CD4-positive, alpha-beta T cell treated with Interleukin-10 for 1 hour (primary cell): Measurements from ENCODE around the gene SLC8A1.

Source experiments
- DNase-seq: peaks from one replicate; pipeline ENCODE4 v3.0.0-alpha.2; 2020

Gene SLC8A1

DNA sequence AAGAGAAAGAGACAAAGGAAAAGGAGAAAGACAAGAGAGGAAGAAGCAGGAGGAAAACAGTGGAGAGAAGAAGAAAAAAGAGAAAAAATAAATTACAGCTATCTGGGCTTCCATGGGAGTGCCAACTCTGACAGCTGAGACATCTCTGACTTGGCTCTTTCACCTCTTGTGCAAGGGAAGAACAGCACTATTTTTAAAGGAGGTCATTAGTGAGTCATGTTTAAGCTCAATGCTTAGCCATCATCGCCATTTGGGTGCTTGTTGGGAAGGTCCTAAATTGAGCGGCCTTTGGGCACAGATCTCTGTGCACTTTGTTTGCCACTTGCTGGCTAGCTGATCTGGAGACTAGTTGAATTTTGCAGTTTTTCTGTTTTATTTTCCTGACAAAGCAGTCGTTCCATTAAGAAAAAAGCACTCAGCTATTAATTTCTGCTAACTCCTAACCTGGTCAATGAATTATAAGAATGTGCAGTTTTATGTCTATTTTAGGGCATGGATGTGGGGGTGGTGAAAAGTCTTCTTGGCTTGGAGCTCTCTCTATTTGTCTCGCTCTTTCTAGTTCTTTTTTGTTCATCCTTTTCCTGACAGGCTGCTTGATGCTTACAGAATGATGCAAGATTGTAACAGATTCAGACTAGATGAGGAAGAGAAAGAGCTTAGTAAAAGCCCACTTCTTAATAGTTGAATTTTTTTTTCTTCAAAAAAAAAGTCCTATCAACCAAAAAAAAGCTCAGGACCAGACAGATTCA is 231.5 kb downstream of the SLC8A1 start:
- DNase-seq = no peak

DNA sequence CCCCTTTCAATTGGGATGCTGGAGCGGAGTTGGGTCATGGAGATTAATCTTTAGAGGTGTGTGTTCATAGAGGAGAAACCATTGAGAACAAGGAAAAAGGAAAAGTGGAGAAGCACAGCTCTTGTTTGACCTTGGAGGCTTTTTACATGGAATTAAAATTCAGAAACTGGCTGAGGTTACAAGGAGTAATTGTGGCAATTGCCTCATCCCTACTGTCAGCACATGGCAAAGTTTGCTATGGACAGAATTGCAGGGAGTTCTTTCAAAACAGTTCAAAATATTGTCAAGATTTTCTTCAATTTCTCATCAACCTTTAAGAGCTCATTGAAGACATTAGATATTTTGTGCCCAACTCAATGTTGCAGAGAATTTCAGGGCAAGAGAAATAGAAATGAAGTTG is 232.7 kb downstream of the SLC8A1 start:
- no peak for DNase-seq

DNA sequence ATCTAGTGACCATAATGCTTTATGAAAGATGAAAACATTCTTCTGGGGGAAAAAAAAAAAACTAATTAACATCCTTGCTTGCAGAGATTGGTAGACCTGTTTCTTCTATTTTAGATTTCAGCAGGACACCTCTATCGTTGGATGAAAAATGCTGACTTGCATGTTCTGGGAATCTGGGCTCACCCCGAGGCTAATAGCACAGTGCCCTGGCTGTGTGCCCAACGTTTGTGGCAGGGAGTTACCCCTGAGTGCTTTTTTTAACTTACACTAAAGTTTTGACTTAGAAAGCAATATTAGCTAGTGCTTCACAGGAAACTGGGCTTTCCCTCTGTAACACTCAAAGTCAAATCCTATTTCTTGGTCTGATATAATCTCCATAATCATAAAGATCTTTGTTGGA is 233.2 kb downstream of the SLC8A1 start:
- DNase-seq = no peak

DNA sequence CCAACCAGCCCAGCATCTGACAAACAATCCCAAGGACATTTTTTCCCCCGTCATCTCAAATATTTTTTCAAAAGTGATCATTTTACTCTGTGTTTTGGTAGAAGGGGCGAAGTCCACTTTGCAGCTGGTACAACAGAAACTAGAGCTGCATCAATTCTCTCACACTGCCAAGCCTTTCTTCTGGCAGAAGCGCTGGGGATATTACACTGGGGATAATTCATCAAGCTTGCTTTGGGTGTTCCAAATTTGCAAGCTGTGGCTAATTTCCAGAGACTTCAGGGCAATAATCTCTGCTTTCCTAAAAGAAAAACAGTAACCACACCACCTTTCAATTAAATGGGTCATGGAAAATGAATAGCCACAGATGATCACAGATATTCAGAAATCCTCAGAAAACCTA is 238.3 kb downstream of the SLC8A1 start:
- no peak for DNase-seq

DNA sequence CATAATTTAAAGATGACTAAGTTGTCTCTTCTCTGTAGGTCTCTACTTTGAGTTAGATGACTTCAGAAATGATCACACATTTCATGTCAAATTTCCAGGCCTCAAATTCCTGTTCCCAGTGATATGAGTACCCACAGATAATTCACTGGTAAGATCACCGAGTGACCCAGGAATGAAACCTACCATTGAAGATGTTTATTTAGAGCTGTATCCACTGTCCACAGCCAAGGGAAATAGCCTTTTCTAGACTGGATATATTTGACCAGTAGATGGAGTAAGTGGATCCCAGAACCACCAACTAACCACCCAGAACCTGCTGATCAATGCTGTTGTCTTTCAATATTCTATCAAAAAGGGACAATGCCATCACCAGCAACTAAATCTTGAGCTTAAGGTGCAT is 238.8 kb downstream of the SLC8A1 start:
- DNase-seq = no peak

DNA sequence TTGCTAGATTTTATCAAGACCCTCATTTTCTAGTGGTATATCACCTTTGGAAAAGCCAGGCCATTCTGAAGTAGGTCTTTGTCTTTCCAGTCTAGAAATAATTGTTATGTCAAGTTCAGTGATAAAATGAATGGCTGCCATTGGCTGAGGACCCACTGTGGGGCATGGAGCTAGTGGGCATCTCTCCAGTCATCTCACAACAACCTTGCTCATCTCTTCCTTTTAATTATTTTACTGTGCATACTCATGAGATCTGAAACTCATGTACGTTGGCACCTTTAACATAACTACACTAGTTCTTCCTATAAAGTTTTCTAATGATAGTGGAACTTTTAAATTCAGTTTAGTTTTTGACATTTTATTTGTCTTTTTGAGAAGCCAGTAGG is 240.9 kb downstream of the SLC8A1 start:
- no peak for DNase-seq

DNA sequence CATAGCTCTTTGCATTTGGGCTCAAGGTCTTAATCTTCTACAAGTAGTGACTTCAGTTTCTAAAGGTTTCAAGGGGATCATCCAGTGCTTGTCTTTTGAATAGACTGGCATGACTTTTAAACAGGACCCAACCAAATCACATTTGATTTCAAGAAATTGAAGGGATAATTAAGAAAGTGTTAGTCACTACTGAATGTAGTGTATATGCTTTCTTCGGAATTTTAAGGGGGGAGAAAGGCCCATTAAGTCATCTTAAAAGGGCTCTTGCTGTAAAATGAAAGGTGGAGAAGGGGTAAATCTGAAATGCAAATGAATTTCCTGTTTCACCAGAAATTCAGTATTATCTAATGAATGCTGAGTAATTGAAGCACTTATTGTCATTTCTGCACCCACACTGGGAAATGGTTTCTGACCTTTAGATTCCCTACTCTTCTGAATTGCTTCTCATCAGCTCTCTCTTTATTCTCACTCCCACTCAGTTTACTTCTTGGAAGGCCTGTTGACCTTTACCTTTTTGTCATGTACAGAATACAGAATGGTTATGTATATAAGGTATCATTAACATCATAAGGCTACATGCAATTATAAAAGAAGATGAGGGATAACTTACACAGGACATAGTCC is 241.4 kb downstream of the SLC8A1 start:
- DNase-seq = no peak

DNA sequence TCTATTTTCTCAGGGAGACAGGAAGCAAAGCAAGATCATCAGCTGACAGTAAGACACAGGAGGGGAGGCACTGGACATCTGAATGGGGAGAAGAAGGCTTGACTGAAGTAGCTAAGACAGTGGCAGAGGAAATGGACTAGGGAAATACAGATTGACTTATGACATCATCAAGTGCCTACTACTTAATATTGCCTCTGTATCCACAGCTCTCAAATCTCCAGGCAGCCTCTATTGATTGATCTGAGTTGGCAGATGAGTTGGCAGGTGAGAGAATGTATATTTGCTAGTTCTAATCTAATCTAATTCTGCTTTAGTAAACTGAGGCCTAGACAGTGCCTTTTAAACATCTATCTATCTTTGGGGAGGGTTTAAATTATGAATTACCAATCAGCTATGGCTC is 242.1 kb downstream of the SLC8A1 start:
- no peak for DNase-seq

DNA sequence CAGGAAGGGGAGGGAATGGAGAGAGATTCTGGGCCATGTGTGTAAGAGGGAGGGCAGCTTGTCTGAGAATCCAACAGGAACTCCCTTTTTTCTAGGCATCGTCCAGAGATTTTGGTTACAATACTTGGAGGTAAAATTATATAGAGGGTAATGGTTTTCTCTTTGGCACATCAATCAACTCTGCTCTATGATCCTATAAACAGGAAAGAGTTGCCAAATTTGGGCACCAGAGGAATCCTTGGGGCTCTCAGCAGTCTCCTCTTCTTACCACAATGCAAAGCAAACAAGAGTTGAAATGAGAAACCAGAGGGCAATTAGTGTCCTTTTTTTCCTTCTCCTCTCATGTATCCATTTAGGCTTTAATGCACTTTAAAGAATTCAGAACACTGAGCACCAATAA is 243.4 kb downstream of the SLC8A1 start:
- no peak for DNase-seq

DNA sequence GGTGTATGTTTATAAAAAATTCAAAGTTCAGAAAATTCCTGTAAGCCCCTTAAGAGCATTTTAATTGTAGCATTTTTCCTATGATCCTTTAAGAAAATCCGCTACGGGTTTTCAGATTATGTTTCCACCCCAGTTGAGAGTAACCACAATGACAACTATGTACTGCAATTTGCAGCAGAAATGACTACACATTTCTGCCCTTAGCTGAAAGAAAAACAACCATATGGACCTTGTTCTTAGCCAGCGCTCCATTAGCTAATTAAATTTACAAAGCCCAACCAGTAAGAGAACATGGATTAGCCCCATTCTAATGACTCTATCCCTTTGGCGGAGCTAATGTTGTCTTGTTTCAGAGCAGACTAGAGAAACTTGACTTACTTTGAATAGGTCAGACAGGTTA is 247.6 kb downstream of the SLC8A1 start:
- DNase-seq = no peak

DNA sequence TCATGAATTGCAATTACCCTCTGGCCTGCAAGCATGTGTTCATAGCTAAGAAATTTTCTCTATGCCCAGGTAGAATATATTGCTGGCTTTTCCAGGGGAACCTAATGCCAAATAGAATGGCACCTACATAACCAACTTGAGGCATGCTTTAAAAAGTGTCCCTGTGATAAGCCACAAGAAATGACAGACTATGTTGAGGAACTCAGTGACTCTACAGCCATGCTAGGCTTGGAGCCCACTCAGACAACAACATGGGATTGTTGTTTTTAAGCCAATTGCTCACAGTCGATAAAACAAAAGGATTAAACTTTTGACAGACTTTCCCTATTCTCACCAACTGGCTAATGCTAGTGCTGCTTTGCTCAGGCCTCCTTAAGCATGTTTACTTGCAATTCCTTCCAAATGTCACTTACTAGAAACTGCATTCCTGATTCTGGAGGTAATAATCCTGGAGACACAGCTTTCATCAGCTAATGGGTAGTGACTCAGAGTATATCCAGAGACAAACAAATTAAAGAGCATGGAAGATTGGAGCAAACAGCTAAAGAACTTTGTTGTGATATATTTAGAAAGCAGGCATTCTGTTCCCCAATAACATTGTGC is 249.0 kb downstream of the SLC8A1 start:
- no peak for DNase-seq

DNA sequence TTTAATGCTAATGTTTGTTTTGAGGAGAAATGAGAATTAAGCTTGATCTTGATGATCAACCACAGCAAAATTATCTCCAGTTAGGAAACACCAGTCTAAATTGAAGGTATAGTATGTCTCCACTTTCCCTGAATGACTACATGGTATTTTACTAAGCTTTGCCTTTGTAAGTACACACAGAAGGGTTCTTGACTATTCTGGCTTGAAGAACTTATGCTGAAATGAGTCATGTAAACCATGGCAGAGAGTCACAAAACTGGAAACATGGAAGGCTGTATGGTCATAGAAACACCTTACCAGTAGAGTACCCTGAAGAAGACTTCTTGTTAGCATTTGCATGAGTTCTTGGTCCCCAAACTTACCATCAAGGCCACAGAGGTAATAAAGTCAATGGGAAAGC is 250.5 kb downstream of the SLC8A1 start:
- DNase-seq = no peak

DNA sequence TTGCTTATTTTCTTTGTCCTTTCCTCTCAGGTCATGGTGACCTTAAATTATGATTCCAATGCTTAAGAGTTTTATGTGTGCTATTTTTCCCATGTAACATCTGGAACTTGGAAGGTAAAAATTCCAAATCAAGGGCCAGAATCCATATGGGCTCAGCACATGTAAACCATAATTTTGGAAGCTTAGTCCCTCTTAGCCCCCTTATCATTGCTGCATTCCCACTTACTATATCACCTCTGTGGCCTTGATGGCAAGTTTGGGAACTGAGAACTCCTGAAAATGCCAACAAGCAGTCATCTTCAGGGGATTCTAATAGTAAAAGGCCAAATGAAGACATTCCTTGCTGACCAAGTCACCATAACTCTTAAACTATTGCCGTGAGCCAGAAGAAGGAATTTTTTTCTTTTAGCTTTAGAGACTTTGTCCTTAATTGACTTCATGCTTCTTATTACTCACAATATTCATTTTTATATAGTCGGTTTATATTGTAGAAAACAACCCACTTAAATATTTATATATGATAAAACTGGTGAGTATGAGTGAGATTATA is 251.4 kb downstream of the SLC8A1 start:
- no peak for DNase-seq

DNA sequence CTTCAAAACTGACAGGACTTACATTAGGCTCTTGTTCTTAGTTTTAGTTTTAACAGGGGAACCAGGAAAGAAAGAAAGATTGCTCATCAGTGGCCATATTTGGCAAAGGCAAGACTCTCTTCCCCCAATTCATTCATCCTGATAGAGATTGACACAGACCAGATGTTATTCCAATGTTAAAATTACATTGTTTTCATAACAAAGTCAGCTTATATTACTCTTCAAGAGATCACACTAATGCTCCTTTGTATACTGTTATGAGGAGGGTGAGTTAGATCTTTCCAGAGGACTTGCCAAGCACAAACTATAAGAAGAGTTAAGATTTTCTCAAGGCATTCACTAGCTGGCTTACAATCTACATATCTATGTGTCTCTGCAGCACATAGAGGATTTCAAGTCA is 252.1 kb downstream of the SLC8A1 start:
- no peak for DNase-seq

DNA sequence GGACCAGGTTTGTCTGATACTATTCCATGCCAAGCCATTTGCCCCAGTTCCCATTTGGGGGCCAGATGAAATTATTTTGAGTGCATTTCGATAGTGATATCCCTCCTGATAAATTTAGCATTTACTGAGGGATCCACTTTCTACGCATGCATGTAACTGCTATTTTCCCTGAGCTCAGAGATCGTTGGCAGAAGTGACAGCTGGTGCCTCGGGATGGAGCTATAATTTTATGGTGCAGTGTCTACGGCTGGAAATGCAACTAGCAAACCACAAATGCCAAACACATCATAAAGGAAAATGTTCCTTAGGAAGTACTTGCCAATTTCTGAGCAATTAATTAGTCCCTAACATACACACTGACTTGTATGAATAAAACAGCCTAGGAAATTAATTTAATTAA is 254.8 kb downstream of the SLC8A1 start:
- no peak for DNase-seq

DNA sequence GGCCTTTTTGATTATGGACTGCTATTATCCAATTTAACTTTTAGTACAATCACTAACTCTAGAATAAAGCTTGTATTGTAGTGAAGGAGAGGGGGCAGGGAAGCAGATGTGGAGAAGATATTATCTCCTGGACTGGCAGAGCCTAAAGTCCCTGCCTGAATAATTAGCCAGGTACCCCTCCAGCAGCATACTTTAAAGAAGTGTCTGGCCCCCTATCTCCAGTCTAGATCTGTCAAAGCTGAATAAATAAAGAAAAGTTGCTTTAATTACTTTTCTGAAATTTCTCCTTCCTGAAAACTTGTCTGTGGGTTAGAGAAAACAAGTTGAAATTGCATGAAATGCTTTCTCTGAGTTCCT is 258.2 kb downstream of the SLC8A1 start:
- DNase-seq = no peak

DNA sequence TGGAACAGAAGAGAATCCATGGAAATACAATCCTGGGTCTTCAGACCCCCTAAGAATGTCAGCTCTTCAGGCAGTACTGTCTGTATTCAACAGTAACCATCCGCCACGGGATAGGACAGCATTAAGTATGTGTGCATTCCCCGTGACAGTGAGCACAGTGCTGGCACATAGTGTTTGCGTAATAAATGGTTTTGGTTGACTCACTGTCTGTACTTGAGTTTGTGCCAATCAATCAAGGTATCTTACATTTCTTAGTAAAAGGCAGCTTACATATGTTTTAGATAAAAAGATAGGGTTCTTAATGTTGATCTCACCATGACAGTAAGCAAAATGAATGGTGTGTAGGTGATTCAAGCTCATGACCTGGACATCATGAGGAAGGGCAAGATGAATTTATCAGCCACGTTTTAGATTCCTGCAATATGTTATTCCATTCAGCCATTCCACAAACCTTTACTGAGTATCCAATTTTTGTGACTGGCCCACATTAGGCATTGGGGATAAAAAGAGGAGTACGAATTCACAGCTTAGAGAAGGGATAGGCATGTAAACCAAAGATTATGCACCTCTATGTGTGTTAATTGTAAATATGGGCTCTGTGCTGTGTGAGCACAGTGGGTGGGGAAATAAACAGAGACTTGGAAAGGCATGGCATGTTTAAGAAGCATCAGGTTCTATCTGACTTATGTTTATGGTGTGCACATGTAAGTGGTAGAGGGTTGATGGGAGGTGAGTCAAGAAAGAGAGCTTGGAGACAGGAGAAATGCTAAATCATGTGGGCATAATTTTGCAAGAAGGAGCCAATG is 258.8 kb downstream of the SLC8A1 start:
- DNase-seq = no peak

DNA sequence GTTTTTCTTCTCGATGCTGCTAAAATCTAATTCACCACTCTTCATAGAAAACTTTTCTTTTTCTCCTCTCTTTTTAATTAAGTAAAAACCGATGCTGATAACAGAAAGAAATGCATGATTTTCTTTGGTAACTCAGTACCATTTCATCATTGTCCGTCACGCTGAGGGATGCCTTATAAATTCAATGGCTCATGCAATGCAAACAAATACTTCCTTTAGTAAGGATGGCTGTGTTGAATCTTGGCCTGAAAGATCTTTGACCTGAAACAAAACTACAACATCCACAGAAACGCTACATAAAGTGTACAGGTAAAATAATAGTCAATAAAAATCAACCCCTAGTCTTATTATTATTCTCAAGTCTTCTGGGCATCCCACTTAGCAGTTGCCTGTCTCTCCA is 261.4 kb downstream of the SLC8A1 start:
- DNase-seq = no peak

DNA sequence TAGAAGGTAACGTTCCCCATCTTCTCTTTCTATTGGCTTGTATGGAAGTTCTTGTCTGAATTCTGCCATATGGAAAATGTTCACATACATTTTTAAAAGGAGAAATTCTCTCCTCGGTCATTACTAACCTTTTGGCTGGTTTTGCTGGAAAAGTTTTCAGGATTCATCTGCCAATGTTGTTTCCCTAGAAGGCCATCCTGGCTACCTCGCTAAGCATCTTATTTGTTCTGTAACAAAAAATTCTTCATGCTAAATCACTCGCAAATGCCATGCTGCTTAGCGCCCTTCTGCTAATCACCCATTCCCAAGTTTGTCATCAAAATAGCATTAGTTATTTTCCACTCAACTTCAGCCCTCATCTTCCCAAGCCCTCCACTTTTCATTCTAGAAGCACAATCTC is 262.0 kb downstream of the SLC8A1 start:
- DNase-seq = no peak

DNA sequence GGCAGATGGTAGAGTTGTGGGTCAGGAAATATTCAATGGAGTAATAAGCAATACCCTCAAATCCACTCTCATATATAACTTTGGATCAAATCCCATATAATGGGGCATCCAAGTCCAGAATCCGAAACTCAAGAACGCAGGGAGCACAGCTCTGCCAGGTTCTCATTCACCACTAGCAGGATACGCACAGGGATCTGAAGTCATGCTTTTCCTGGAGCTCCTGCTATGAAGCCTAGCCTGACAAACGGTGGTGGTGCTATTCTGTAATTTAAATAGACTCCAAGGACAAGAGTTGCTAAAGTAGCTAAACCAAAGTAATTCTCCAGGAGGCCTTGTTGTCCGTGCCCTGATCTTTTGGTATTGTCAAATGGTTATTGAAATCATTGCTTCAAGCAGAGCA is 264.8 kb downstream of the SLC8A1 start:
- no peak for DNase-seq

DNA sequence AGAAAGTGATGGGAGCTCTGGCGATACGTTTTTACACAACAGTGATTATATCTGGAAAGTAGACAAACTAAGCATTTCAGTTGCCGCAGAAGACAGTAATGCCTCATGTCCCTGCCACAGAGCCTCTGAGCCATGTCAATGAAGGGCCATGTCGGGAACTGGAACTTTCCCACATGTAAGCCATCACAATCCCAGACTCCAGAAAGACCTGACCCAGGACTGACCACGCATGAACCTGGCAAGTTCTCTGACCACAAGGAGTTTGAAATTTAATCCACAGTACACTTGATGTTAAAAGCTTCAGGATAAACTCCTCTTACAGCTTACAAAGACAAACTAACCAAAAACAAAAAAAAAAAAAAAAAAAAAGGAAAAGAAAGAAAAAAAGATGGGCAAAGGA is 267.3 kb downstream of the SLC8A1 start:
- DNase-seq = no peak

DNA sequence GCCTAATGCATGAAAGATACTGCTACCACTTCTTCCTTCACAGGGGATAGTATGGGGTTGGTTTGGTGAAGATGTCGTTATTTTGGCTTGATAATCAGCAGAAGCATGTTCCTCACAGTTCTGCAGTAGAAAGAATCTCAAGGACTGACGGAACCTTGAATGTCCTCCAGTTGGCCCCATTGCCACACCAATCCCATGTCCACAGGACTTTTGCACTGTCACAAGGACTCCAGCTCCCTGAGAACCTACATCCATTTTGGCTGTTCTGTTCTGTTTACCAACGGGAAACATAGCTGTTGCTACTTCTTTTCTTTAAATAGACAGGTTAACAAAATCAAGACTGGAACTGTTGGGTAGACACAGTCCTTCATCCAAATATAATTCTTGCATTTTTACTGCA is 270.0 kb downstream of the SLC8A1 start:
- DNase-seq = no peak

DNA sequence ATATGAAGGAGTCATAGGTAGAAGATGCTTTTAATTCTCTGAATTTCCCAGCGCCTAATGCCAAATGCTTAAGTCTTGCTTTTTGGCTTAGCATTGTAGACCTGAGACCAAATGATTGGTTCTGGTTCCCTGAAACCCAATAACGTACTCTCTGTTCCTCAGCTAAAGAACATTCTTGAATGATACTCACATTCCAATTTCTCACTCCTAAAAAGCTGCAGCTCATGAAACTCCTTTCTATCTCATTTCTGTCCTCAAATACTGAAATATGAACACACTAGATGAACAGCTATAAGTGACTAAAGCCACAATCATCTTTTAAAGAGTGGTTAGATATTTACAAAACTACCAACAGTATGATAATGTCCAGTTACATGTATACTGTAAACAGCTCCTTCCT is 272.1 kb downstream of the SLC8A1 start:
- no peak for DNase-seq

DNA sequence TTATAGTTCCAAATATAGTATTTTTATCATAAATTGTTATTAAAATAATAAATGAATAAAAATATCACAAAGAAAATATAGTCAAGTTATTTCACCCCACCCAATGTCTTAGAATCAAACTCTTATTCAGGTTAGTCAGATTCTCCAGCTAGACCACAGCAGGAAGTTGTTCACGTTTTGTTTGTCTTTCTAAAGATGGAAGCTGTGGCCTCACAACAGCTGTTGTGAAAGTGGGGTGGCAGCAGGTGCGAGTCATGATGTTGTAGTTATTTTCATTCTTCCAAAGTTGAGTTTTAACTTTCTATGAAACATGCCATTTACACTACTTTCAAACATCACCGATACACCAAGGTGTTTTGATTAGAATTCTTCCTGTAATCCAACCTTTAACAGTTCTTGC is 272.9 kb downstream of the SLC8A1 start:
- no peak for DNase-seq
